ENCODE results near the gene GFRA4.

DNA sequence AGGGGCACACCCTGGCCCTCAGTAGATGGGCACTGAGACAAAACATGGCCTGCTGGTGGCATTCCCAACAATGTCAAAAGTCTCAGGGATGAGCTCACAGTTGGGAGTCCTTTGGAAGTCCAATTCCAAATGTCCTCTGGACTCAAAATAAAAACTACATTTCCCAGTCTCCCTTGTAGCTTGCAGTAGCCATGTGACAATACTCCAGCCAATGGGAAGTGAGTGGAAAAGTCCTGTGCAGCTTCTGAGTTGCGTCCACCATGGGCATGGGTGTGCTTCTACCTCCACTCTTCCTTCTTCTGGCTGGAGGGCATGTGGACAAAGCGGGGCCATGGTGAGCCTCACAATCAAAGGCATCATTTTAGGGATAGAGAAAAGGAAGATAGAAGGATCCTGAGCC, 24.5 kb upstream of the GFRA4 start:
- TF ChIP-seq, protein P1, sequence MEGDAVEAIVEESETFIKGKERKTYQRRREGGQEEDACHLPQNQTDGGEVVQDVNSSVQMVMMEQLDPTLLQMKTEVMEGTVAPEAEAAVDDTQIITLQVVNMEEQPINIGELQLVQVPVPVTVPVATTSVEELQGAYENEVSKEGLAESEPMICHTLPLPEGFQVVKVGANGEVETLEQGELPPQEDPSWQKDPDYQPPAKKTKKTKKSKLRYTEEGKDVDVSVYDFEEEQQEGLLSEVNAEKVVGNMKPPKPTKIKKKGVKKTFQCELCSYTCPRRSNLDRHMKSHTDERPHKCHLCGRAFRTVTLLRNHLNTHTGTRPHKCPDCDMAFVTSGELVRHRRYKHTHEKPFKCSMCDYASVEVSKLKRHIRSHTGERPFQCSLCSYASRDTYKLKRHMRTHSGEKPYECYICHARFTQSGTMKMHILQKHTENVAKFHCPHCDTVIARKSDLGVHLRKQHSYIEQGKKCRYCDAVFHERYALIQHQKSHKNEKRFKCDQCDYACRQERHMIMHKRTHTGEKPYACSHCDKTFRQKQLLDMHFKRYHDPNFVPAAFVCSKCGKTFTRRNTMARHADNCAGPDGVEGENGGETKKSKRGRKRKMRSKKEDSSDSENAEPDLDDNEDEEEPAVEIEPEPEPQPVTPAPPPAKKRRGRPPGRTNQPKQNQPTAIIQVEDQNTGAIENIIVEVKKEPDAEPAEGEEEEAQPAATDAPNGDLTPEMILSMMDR (conservative IDR thresholded peaks at IDR 0.05): no peak
- no peak for TF ChIP-seq EZH2 (IDR thresholded peaks at IDR 0.05; ENCODE audit: low read depth)

Data from PC-9 (cell line).